K562 (cell line): Measurements from ENCODE around the gene ACOT13. TPM values are rescaled to one million over a fixed set of nuclear protein-coding genes. Genes with fewer than 3 reads are reported as not detected.

Experiments used
- BRD4 ChIP-seq: fragments of 200-600 bp; sonication (generic); IDR thresholded peaks from 2 replicates; pipeline ENCODE4 v1.6.1; 2017; ENCODE audit warnings: inconsistent platforms
- BRD9 ChIP-seq: fragments of 450-650 bp; IDR thresholded peaks from 2 replicates; pipeline ENCODE4 v1.6.1; 2018; ENCODE audit warnings: low read depth; ENCODE audit not compliant: partially characterized antibody
- CREB5 ChIP-seq: fragments of 250-450 bp; sonication (Bioruptor Pico); IDR thresholded peaks from 2 replicates; pipeline ENCODE4 v1.5.0; 2020; ENCODE audit warnings: mild to moderate bottlenecking
- FOSL1 ChIP-seq: fragments of 200-800 bp; sonication (Bioruptor generic); conservative IDR thresholded peaks from 2 replicates; pipeline ENCODE4 v1.6.1; 2016; ENCODE audit warnings: missing genetic modification characterization, missing compliant biosample characterization
- NFRKB ChIP-seq: fragments of 450-650 bp; IDR thresholded peaks from 2 replicates; pipeline ENCODE4 v1.6.1; 2016; ENCODE audit warnings: low read depth
- RBM17 ChIP-seq: fragments of 200-400 bp; formaldehyde crosslinking; IDR thresholded peaks from 2 replicates; pipeline ENCODE4 v1.6.1; 2017; ENCODE audit warnings: low read depth, mild to moderate bottlenecking, low read length, borderline replicate concordance
- SIN3A ChIP-seq, 2 experiments: fragments of 150-350 bp in 1 of 2; IDR thresholded peaks; 2 replicates each; pipeline ENCODE4 v1.6.1; 2011 to 2016; ENCODE audit warnings: borderline replicate concordance in 2 of 2, low read depth in 2 of 2, low read length in 2 of 2, mild to moderate bottlenecking in 2 of 2, moderate library complexity in 2 of 2; ENCODE audit not compliant: control insufficient read depth in 1 of 2
- SMARCC2 ChIP-seq: fragments of 450-650 bp; IDR thresholded peaks from 2 replicates; pipeline ENCODE4 v1.6.1; 2017; ENCODE audit warnings: antibody characterized with exemption, moderate library complexity, mild to moderate bottlenecking, low read depth
- TAF9B ChIP-seq: fragments of 450-650 bp; IDR thresholded peaks from 2 replicates; pipeline ENCODE4 v1.6.1; 2018; ENCODE audit warnings: mild to moderate bottlenecking; ENCODE audit not compliant: partially characterized antibody
- ZNF766 ChIP-seq: fragments of 200-800 bp; sonication (Bioruptor generic); conservative IDR thresholded peaks from 2 replicates; pipeline ENCODE4 v1.6.1; 2016; ENCODE audit warnings: missing genetic modification characterization, missing compliant biosample characterization
- polyA plus RNA-seq, 8 experiments: library from polyadenylated mRNA; depleted of rRNA in 4 of 8; stranded (reverse) in 5 of 8; unstranded in 3 of 8; fragments of >200 nt; fragmentation: Nextera tagmentation in 2 of 8; fragmentation: Illumina TruSeq in 1 of 8; extraction: Ambion mirVana in 2 of 8; extraction: Trizol in 1 of 8; gene quantifications; 2 replicates each; pipeline versions ENCODE4 v1.2.1 to v1.2.3, GENCODE V29; 2011 to 2014; ENCODE audit warnings: inconsistent platforms in 1 of 8, missing spikeins in 1 of 8
- total RNA-seq, 7 experiments: library from RNA; depleted of rRNA in 6 of 7; stranded (reverse); fragments of >200 nt in 6 of 7; fragmentation: Illumina TruSeq in 2 of 7; extraction: Trizol in 2 of 7; gene quantifications; 2 replicates each; pipeline versions ENCODE4 v1.2.1 to v1.2.3, GENCODE V29; 2011 to 2021; ENCODE audit warnings: low replicate concordance in 1 of 7
- TF ChIP-seq, protein P1 (sequence below): sonication (generic); formaldehyde crosslinking; IDR thresholded peaks from 2 replicates; pipeline ENCODE4 v1.8.0; 2023; ENCODE audit warnings: mild to moderate bottlenecking, missing genetic modification reagents

The ACOT13 gene
- total and polyA plus RNA-seq, 9 of the 15 experiments (the other 6 are each of a cell fraction or from before 2014, with no cell fraction given) = 14.1 to 129 (median 65.7) TPM

GRCh38 chr6:24667378-24667803, 514 bp downstream of the ACOT13 start (continued):
- TF ChIP-seq CREB5 (0 out of 2 replicates have a peak, but pooled peaks have one; percentile 34), FOSL1 (tag) (peak; percentile 80), TAF9B (no peak), SIN3A (IDR thresholded peaks at IDR 0.05; ENCODE audit: borderline replicate concordance in 2 of 2, control insufficient read depth in 1 of 2, low read depth in 2 of 2, low read length in 2 of 2) (0 out of 4 replicates have a peak, but pooled peaks of 1 of the 2 experiments have one; percentile 14), BRD9 (peak; percentile 85), NFRKB (peak; percentile 3), ZNF766 (CRISPR knock-in tag) (peak; percentile 12; the same call in 1 of the 2 replicates), BRD4 (peak; percentile 33; the same call in 1 of the 2 replicates), RBM17 (no peak), SMARCC2 (0 out of 2 replicates have a peak, but pooled peaks have one; percentile 8)
- TF ChIP-seq, protein P1, sequence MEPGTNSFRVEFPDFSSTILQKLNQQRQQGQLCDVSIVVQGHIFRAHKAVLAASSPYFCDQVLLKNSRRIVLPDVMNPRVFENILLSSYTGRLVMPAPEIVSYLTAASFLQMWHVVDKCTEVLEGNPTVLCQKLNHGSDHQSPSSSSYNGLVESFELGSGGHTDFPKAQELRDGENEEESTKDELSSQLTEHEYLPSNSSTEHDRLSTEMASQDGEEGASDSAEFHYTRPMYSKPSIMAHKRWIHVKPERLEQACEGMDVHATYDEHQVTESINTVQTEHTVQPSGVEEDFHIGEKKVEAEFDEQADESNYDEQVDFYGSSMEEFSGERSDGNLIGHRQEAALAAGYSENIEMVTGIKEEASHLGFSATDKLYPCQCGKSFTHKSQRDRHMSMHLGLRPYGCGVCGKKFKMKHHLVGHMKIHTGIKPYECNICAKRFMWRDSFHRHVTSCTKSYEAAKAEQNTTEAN (CRISPR knock-in tag) = 0 out of 2 replicates have a peak, but pooled peaks have one; percentile 16
